UCSD-AML1 (cell line): ENCODE data around the gene FGF14.

Experiments used
- DNase-seq: peaks from one replicate; lab custom pipeline; 2025; ENCODE audit not compliant: unreplicated experiment; lab: John Stamatoyannopoulos, UW

FGF14 gene

DNA sequence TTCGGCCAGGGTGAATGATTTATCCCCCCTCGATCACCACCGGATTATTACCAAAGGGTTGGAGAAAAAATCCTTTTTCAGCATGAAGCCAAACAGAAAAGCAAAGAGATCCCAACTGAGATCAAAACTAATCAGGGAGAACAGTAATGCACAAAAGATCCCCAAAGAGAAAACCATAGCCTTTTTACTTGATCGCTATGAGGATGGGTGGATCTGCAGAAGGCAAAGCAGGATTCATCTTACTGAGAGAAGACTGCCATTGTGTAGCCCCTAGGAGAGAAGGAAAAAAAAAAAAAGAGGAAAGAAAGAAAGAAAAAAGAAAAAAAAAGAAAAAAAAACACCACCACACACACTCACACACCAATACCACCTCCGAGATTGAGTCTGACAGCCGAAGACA is at the start of gene FGF14:
TSS of gene FGF14 (minus strand) at position 283 of the 400 bp plus-strand sequence.
- no peak for DNase-seq

DNA sequence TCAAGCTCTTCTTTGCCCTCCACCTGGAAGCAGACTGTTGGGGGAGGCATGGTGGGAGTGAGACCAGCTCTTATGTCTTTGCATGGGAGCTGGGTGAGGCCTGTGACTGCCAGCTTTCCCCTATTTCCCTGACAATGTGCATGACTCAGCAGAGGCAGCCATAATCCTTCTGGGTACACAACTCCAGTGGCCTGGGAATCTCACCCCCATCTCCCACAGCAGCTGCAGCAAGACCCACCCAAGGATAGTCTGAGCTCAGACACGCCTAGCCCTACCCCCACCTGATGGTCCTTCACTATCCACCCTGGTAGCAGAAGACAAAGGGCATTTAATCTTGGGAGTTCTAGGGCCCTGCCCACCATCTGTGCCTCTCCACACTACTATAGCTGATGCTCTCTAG is 41.4 kb upstream of the FGF14 start:
- no peak for DNase-seq

DNA sequence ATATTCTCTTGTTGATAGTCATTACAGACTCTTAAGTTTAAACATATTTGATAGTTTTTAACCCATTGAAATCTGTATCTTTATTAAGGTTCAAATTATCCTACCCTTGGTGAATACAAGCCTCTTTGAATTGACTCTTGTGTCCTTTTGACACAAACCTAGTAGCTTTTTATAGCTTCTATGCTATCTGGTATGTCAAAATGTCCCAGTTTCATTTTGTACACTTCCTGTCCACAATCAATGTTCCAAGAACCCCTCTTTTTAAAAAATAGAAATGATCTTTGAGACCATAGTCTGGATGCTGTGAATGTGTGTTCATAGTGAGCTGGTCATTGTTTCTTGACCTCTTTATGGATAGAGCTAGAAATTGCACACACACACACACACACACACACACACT is 39.2 kb upstream of the FGF14 start:
- DNase-seq: no peak

DNA sequence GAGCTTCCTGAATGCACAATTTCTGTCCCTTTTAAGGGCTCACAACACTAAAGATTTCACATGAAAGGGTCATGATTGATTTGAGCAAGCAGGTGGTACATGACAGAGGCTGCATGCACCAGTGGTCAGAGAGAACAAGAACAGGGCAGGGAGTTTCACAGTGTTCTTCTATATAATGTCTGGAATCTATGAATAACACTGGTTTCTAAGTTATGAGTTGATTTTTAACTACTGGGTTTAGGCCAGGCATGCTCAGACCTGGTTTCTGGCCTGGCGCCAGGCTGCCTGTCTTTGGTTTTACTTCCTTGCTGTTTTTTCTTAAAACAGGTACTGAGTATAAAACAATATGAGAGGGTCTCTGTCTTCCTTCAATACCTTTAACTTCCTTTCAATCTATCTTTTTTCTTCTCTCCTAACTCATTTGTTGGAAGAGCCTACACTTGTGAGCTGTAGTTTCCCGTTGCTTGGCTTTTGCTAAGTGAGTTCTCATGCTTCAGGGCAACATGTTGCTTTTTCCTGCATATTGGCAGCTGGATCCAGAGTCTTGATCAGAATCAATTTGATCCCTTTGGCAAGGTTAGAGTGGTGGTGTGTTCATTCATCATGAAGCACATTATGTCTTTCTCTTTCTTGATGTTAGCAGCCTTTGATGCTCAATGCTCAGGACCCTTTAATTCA is 38.5 kb upstream of the FGF14 start:
- no peak for DNase-seq

DNA sequence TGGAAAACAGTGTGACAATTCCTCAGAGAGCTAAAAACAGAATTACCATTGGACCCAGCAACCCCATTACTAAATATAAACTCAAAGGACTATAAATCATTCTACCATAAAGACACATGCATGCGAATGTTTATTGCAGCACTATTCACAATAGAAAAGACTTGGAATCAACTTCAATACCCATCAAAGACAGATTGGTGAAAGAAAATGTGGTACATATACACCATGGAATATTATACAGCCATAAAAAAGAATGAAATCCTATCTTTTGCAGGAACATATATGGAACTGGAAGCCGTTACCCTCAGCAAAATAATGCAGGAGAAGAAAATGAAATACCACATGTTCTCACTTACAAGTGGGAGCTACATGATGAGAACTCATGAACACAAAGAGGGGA is 20.8 kb upstream of the FGF14 start:
- DNase-seq: no peak

DNA sequence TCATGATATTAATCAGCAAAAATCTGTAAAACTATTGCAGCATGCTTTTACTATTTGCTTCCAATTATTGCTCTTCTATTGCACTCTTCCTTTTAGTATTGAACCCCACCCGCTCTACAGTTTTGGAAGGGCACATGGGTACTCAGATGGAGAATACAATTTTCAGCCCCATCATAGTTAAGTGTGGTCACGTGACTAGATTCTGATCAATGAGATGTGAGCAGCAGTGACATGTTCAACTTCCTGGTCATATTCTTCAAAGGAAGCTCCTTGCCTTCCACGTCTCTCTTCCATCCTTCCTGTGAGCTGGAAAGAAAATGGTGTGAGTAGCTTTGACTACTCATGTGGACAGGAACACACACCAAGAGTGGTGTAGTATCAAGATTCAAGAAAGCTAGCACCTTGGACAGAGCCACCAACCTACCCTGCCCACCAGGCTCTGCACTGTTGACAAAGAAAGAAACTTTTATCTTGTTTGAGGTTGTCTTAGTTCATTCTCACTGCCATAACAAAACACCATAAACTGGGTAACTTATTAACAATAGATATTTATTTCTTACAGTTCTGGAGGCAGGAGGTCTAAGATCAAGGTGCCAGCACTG is 3.8 kb upstream of the FGF14 start:
- no peak for DNase-seq

DNA sequence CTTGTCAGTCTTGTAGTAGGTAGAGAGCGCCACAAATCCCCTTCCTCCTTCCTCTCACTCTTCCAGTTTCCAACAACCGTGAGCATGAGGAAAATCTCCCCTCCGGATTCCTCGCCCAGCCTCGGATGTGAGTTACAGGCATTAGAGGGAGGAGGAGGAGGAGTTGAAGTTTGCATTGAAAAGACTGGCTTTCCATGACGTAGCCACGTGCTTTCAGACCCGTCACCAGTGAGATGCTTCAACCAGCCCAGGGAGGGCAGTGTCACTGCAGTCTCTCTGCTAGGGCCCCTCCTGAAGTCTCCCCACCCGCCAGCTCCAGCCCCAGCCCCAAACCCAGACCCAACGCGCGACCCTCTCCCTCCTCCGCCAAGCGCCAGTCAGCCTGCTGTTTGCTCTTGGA is 442 bp upstream of the FGF14 start:
- DNase-seq: no peak

DNA sequence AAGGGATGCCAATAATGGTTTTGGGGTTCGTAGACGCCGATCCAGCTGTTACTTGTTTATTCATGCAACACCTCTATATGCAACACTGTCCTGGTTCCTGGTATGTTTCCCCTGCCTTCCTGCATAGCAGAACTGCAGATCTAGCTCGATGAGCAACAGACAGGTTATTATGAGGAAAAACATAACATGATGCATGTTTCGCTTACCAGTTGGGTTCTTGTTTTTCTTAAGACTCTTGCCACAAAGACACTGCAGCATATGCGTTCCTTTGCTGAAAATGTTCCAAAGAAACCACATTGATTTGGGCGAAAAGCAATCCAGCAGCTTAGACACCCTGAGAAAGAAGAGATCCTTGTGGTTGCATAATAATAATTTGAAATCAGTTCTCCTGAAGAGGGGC is 583 bp downstream of the FGF14 start:
- no peak for DNase-seq

DNA sequence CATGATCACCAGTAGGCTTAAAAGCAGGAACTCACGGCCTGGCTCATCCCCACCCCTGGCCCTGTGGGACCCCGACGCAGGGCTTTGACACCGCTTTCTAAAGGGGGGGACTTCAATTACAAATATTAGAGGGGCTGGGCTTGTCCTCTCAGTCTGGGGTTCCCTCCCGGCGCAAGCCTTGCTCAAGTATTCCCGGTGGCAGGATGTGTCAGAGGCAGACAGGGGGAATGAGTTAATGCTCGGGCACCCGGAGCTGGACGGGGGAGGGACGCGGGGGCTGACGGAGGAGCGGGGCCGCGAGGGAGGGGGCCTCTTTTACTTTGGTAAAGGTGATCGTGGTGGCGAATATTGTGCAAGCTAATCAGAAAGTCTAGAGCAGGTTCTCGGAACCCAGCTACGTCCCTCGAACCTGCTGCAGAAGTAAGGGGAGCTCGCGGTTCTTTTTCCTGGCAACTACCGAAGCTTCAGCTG is 1.1 kb downstream of the FGF14 start:
- no peak for DNase-seq

DNA sequence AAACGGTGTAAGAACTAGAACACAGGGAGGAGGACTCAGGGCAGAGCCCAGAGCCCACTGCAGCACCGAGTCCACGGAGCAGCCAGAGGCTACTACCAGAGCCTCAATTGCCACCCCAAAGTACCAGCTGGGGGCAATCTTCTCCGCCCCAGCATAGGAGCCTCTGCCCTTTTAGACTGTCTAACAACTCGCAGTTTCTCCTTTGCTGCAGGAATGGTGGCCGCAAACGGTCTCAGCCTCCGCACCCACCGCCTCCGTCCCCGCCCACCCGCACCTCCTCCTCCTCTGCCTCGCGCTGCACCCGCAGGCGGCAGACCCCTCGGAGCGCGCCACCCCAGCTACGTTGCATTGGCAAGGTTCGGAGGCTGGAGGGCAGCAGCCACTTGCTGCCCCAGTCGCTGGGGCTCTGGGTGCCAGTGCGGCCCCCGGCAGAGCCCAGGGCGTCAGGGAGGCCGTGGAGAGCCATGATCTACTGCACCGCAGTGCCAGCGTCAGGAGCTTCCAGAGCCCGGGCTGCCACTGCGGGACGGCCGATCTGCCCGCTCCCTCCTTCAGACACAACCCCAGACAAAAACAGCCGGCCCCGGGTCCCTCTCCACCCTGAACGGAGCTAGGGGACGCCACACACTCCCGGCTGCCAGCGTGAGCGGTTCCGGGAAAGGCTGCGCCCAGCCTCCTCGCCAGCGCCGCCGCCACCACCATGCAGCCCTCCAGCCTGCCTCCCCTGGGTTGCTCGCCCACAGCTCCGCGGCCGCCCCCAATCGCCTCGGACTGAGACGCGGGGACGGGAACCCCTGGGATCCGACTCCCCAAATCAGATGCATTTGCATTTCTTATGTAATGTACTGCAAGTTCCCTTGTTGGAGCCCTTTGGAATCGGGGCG is 1.8 kb downstream of the FGF14 start:
- DNase-seq: no peak

DNA sequence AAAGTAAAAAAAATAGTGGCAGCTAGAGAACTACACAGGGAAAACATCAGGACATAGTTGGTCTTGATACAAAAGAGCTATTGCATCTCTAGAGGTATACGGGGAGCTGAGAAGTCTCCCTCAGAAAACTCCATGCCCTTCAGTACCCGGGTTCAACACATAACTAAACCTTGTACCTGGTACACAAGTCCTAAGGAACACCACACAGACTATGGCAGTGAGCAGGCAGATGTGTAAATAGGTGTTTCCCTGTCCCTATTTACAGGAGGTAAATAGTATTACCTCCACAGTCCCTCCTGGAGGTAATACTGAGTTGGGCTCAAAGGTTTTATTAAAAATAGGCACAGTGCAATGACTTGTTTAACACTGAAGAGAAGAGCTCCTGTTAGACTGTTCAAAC is 5.9 kb downstream of the FGF14 start:
- no peak for DNase-seq

DNA sequence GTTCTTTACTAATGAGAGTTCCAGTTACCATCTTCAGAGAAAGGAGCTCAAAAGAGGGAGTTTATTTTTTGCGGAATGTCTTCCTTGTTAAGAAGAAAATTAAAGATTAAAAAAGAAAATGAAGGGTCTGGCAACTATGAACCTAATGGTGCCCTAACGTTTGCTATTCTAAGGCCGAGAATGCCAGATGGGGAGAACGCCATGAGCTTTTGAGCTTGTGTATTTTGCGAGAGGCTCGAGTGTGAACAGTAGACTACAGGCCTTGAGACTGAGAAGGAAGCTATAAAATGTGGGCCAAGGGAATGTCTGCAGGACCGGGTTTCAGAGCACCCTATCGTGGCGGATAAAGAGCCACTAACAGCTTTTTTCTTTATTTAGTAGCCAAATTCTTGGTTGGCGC is 6.7 kb downstream of the FGF14 start:
- DNase-seq: no peak

DNA sequence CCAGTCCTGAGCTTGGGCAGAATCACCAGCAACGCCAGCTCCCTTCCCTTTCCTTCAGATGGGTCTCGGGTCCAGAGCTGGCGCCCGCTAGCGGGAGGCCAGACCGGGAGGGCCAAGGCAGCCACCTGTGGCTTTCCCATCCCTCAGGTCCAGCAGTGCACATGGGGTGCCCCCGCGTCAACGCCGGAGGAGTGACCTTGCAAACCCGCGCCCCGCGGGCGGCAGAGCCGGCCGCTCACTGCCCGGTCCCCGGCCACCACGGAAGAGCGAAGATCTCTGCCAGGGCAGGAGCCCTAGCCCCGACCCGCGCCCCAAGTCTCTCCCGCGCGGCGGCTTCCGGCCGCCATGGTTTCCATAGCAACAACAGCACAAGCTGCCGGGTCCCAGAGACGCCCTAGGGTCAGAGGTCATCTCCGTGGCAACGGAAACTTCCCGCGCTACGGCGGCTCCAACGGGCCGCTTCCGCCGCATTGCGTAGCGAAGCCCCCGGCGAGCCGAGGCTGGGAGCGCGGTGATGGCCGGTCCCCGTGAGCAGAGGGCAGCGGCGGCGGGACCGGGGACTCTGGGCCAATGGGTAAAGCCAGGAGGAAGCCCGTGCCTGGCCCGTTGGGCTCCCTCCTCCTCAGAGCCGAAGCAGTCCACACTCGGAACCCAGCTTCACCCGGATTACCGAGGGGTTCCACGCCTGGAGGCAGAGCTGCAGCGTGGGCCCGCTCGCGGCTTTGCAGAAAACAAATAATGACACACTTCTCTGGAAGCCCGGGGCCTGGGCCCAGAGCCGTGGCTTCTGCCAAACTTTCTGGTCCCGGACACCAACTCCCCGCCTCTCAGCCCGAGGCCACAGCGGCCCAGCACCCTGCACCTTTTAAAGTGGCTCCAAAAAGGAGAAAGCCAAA is 7.4 kb downstream of the FGF14 start:
- DNase-seq: no peak

DNA sequence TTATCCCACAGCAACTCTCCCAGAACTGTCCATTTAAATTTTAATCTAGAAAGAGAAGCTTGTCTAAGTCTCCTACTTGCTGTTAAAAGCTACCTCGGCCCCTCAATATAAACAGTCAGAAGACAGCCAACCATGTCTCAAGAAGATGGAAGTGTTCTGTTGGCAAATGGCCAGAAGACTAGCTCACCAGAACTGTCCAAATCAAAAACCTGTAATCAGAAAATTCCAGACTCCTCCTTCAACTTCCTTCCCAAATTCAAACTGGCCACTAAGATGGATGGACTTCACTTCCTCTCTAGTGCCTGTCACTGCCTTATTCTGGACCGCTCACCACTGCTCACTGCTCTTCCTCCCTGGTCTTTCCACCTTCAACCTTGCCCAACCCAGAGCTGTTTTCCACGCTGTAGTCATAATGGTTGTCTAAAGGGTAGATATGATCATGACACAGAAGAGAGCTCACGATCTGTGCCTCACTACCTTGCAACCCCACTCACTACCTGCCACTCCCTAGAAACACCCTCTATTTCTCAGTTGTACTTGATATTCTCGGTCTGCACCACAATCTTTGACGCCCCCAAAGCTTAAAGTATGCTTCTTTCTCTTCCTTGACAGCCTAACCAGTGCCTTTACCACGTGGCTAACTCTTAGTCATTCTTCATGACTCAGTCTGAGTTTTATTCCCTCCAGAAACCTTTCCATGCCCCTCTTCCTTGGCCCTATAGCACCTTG is 9.2 kb downstream of the FGF14 start:
- no peak for DNase-seq

DNA sequence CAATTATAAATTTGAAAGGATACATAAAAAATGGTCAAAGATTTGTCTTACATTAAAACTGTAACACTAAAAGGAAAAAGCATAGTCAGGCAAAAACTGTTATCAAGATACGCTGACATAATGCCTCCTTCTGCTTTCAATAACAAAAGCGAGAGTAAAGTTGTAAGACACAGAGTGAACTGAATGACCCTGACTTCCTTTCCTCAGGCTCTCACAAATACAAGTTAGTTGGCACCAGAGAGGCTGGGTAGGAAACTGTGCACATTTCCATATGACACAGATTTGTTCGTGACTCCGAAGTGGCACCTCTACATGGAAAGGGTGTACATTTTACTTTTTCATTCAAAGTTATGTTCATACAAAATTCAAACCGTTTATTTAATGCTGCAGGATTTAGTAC is 15.4 kb downstream of the FGF14 start:
- DNase-seq: no peak

DNA sequence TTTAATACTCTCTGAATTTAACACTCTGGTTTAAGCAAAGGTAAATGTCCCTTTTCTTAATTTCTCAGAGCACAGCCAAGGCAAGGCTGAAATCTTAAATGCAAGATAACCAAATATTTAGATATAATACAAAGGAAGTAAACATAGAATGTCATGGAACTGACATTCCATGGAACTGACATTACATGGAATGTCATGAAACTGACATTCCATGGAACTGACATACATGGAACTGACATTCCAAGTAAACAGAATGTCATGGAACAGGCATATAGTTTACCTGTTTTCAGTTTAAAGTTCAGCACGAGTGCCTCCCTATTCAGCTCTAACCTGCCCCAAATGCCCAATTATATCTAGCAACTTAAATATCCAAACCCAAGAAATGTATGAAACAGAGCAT is 21.8 kb downstream of the FGF14 start:
- no peak for DNase-seq

DNA sequence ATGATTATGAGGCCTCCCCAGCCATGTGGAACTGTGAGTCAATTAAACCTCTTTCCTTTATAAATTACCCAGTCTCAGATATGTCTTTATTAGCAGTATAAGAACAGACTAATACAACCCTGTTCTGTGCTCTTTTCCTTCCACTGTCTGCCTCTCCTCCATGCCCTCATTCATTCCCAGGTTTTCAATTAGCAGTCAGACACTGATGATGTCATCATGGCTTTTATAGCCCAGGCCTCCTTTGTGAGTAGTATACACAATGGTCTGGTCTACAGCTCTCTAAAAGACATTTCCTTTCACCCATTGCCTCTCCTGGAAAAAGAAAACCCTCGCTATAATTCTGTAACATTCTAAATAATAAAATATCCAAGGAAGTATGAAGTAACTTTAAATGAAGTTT is 25.5 kb downstream of the FGF14 start:
- DNase-seq: no peak

DNA sequence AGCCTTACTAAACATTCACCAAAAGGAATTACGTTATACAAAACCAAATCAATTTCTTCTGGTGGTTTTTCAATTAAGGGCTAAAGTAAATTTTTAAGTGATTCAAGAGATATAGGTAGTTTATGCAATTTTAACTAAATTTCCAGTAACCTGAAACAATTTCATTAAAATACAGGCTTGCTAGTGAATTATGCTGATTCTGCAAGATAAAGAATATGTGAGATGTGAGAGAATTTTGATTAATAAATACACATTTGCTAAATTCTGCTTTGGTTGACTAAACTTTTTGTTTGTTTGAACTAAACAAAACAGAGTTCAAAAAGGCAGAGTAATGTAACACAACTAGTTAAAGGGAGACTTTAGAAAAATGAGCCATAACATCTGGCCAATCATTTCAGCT is 27.1 kb downstream of the FGF14 start:
- no peak for DNase-seq

DNA sequence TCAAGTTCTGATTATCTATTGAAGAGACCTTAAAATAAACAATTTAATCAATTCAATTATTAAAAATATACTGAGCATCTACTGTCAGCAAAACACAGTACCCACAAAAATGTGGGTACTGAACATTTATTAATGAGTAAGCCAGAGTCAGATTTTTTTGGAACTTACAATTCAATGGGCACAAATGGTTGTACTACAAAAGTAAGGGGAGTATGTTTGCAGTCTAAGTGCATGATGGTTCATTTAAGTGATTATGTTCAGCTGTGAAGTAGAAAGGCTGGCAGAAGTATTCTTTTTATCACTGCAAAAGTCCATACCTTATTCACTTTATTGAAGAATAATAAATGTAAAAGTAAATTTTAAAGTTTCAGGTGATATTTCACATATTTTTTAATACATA is 27.6 kb downstream of the FGF14 start:
- DNase-seq: no peak

DNA sequence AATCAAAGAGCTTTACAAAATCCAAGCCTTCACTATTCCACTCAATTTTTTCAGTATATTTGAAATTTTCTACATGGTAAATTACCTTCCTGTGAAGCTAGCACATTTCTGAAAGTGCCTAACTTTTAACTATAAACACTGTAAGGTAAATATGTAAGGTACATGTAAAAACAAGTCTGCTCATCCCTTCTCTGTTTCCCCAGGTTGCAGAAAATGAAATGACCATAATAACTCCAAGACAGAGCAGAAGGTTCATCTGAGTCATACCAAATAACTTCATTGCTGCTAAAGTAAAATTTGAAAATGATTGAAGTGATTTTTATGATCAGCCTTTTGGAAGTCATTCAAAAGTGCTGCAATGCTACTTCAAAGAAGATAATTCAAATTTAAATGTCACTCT is 28.6 kb downstream of the FGF14 start:
- DNase-seq: no peak
